A673 (cell line): ENCODE data around the gene MAP3K19.

Experiments used
- CTCF ChIP-seq: fragments of 300-800, 200-600 bp; sonication (generic); conservative IDR thresholded peaks from 2 replicates; pipeline ENCODE4 v1.5.1; 2017; ENCODE audit warnings: low read depth, mild to moderate bottlenecking, antibody characterized with exemption, low read length, moderate library complexity, mixed read lengths
- EZH2 ChIP-seq: fragments of 200-600 bp; sonication (generic); IDR thresholded peaks from 2 replicates; pipeline ENCODE4 v1.6.1; 2017; ENCODE audit warnings: borderline replicate concordance, low read depth, mild to moderate bottlenecking, mixed read lengths, antibody characterized with exemption, low read length; ENCODE audit not compliant: poor library complexity, severe bottlenecking

- TF ChIP-seq CTCF = no peak
- no peak for TF ChIP-seq EZH2
These were observed 16.9 kb upstream of the MAP3K19 start for GRCh38 chr2:135064149-135064548.
